K562 (cell line): Measurements from ENCODE around the gene TBC1D10A. TPM values are rescaled to one million over a fixed set of nuclear protein-coding genes. Genes with fewer than 3 reads are reported as not detected.
A peak's percentile ranks its signal among the peaks of the same experiment; 100 is the strongest.

ENCODE experiments used
- CLOCK ChIP-seq: fragments of 250-450 bp; sonication (Bioruptor Pico); IDR thresholded peaks from 2 replicates; pipeline ENCODE4 v1.4.0; 2020; ENCODE audit warnings: mild to moderate bottlenecking, moderate library complexity, borderline replicate concordance
- ELF1 ChIP-seq: fragments of 200-800 bp; sonication (Bioruptor generic); IDR thresholded peaks from 2 replicates; pipeline ENCODE4 v1.6.1; 2016; ENCODE audit warnings: missing genetic modification characterization, missing compliant biosample characterization
- HNRNPLL ChIP-seq: fragments of 200-400 bp; formaldehyde crosslinking; IDR thresholded peaks from 2 replicates; pipeline ENCODE4 v1.6.1; 2017; ENCODE audit warnings: low read length, low read depth, mild to moderate bottlenecking; ENCODE audit not compliant: poor library complexity, severe bottlenecking
- IFI16 ChIP-seq: fragments of 250-450 bp; sonication (Bioruptor Pico); IDR thresholded peaks from 2 replicates; pipeline ENCODE4 v2.1.2; 2022; ENCODE audit warnings: mild to moderate bottlenecking, inconsistent platforms
- KDM1A ChIP-seq, 2 experiments: fragments of 450-650 bp; IDR thresholded peaks; 2 replicates each; pipeline ENCODE4 v1.6.1; 2016; ENCODE audit warnings: mild to moderate bottlenecking in 2 of 2
- PHB ChIP-seq: fragments of 250-450 bp; sonication (Bioruptor Pico); IDR thresholded peaks from 2 replicates; pipeline ENCODE4 v1.5.0; 2021
- RBM25 ChIP-seq: fragments of 200-400 bp; formaldehyde crosslinking; IDR thresholded peaks from 2 replicates; pipeline ENCODE4 v1.6.1; 2018; ENCODE audit warnings: low read length, low read depth, moderate library complexity; ENCODE audit not compliant: severe bottlenecking
- SIX5 ChIP-seq, 2 experiments: IDR thresholded peaks; 2 replicates each; pipeline ENCODE4 v1.6.1; 2011; ENCODE audit warnings: low read length in 2 of 2, borderline replicate concordance in 1 of 2, low read depth in 1 of 2, mild to moderate bottlenecking in 1 of 2, moderate library complexity in 1 of 2; ENCODE audit not compliant: insufficient read depth in 1 of 2
- SMARCE1 ChIP-seq: fragments of 450-650 bp; IDR thresholded peaks from 2 replicates; pipeline ENCODE4 v1.7.1; 2016; ENCODE audit warnings: mild to moderate bottlenecking
- SRSF1 ChIP-seq: fragments of 200-400 bp; formaldehyde crosslinking; IDR thresholded peaks from 2 replicates; pipeline ENCODE4 v1.6.1; 2017; ENCODE audit warnings: mild to moderate bottlenecking, low read depth, low read length, moderate library complexity
- SUPT5H ChIP-seq: fragments of 450-650 bp; IDR thresholded peaks from 2 replicates; pipeline ENCODE4 v1.6.1; 2016
- TAF15 ChIP-seq: fragments of 200-400 bp; formaldehyde crosslinking; IDR thresholded peaks from 2 replicates; pipeline ENCODE4 v1.6.1; 2017; ENCODE audit warnings: mild to moderate bottlenecking, low read depth, low read length, moderate library complexity
- TCF15 ChIP-seq: fragments of 250-450 bp; sonication (Bioruptor Pico); IDR thresholded peaks from 2 replicates; pipeline ENCODE4 v1.8.0; 2022; ENCODE audit warnings: moderate library complexity, mild to moderate bottlenecking, inconsistent platforms
- TCF7 ChIP-seq: sonication (generic); IDR thresholded peaks from 2 replicates; pipeline ENCODE4 v1.6.1; 2016; ENCODE audit warnings: antibody characterized with exemption, borderline replicate concordance
- ZBED1 ChIP-seq: IDR thresholded peaks from 2 replicates; pipeline ENCODE4 v1.6.1; 2014
- ZBTB7A ChIP-seq: IDR thresholded peaks from 2 replicates; pipeline ENCODE4 v1.6.1; 2011; ENCODE audit warnings: low read depth, mild to moderate bottlenecking, low read length, moderate library complexity, borderline replicate concordance; ENCODE audit not compliant: control insufficient read depth
- ZFP36 ChIP-seq: fragments of 150-350 bp; IDR thresholded peaks from 2 replicates; pipeline ENCODE4 v1.6.1; 2018; ENCODE audit warnings: low read length, low read depth; ENCODE audit not compliant: partially characterized antibody
- ZFX ChIP-seq: sonication (generic); formaldehyde crosslinking; IDR thresholded peaks from 2 replicates; pipeline ENCODE4 v1.8.0; 2022; ENCODE audit warnings: mild to moderate bottlenecking, missing genetic modification reagents, moderate library complexity
- ZNF253 ChIP-seq: fragments of 250-450 bp; sonication (Bioruptor Pico); conservative IDR thresholded peaks from 2 replicates; pipeline ENCODE4 v1.6.1; 2021; ENCODE audit warnings: mild to moderate bottlenecking
- ZNF316 ChIP-seq: fragments of 450-650 bp; IDR thresholded peaks from 2 replicates; pipeline ENCODE4 v1.6.1; 2016
- ZNF431 ChIP-seq: sonication (generic); formaldehyde crosslinking; IDR thresholded peaks from 2 replicates; pipeline ENCODE4 v1.8.0; 2022; ENCODE audit warnings: mild to moderate bottlenecking, missing genetic modification reagents
- ZNF561 ChIP-seq: fragments of 450-650 bp; formaldehyde crosslinking; conservative IDR thresholded peaks from 2 replicates; pipeline ENCODE4 v1.4.0; 2020; ENCODE audit warnings: mild to moderate bottlenecking, moderate library complexity
- ZNF57 ChIP-seq: fragments of 450-650 bp; formaldehyde crosslinking; IDR thresholded peaks from 2 replicates; pipeline ENCODE4 v1.4.0; 2020; ENCODE audit warnings: mild to moderate bottlenecking, moderate library complexity
- ZNF589 ChIP-seq: fragments of 200-800 bp; sonication (Bioruptor generic); IDR thresholded peaks from 2 replicates; pipeline ENCODE4 v1.6.1; 2016; ENCODE audit warnings: low read depth, missing genetic modification characterization, missing compliant biosample characterization
- polyA plus RNA-seq, 8 experiments: library from polyadenylated mRNA; depleted of rRNA in 4 of 8; stranded (reverse) in 5 of 8; unstranded in 3 of 8; fragments of >200 nt; fragmentation: Nextera tagmentation in 2 of 8; fragmentation: Illumina TruSeq in 1 of 8; extraction: Ambion mirVana in 2 of 8; extraction: Trizol in 1 of 8; gene quantifications; 2 replicates each; pipeline versions ENCODE4 v1.2.1 to v1.2.3, GENCODE V29; 2011 to 2014; ENCODE audit warnings: inconsistent platforms in 1 of 8, missing spikeins in 1 of 8
- total RNA-seq, 7 experiments: library from RNA; depleted of rRNA in 6 of 7; stranded (reverse); fragments of >200 nt in 6 of 7; fragmentation: Illumina TruSeq in 2 of 7; extraction: Trizol in 2 of 7; gene quantifications; 2 replicates each; pipeline versions ENCODE4 v1.2.1 to v1.2.3, GENCODE V29; 2011 to 2021; ENCODE audit warnings: low replicate concordance in 1 of 7
- TF ChIP-seq, protein P1 (sequence below): fragments of 450-650 bp; IDR thresholded peaks from 2 replicates; pipeline ENCODE4 v1.6.1; 2016; ENCODE audit warnings: missing biosample characterization, missing genetic modification characterization

Gene TBC1D10A
- total and polyA plus RNA-seq, 9 of the 15 experiments (the other 6 are each of a cell fraction or from before 2014, with no cell fraction given), result 0.13 to 10.4 (median 4.6) TPM

DNA sequence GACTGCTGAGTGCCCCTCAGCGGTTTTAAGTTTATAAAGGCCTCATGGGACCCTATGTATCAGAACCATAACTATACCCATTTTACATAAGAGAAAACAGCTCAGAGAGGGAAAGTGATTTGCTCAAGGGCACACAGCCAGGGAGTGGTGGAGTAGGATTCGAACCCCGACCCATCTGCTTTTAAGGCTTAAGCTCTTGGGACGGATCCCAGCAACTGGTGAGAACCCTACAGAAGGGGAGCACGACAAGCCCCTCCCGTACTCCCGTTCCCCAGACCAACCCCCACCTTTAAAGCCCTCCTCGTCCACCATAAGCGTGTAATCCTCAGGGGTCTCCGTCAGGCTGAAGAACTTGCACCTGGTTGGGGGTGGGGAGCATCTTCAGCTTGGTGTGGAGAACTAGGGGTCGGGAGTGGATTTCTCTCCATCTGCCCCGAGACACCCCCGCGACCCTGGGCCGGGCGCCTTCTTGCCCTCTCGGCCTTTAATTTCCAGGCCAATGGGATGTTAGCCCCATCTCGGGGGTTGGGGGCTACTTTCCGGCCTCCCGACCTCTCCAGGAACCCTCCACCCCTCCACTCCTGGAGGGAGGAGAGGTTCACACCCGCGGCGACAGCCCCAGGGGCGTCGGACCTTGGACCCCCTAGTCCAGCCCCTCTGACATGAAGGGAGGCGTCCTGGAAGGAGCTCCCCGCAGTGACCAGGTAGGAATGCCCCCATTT is 38.2 kb downstream of the TBC1D10A start (continued):
- TF ChIP-seq TAF15, result no peak
- no peak for TF ChIP-seq ZNF253
- no peak for TF ChIP-seq ZNF431
- TF ChIP-seq ZBED1, result no peak
- no peak for TF ChIP-seq ELF1
- TF ChIP-seq ZBTB7A, result 0 out of 2 replicates have a peak, but pooled peaks have one; percentile 19
- TF ChIP-seq ZNF589 (CRISPR knock-in tag), result no peak
- TF ChIP-seq RBM25, result peak; percentile 93
- TF ChIP-seq SIX5 (IDR thresholded peaks at IDR 0.05; ENCODE audit: borderline replicate concordance in 1 of 2, insufficient read depth in 1 of 2, low read depth in 1 of 2, low read length in 2 of 2), result no peak
- no peak for TF ChIP-seq SMARCE1
- peak; percentile 35 to 64; a peak in 3 of 4 replicates for TF ChIP-seq KDM1A (IDR thresholded peaks at IDR 0.05)
- no peak for TF ChIP-seq TCF15 (CRISPR knock-in tag)
- TF ChIP-seq, protein P1, sequence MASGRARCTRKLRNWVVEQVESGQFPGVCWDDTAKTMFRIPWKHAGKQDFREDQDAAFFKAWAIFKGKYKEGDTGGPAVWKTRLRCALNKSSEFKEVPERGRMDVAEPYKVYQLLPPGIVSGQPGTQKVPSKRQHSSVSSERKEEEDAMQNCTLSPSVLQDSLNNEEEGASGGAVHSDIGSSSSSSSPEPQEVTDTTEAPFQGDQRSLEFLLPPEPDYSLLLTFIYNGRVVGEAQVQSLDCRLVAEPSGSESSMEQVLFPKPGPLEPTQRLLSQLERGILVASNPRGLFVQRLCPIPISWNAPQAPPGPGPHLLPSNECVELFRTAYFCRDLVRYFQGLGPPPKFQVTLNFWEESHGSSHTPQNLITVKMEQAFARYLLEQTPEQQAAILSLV, result no peak
- no peak for TF ChIP-seq ZNF316
- TF ChIP-seq TCF7, result no peak
- no peak for TF ChIP-seq ZNF561 (CRISPR knock-in tag)
- TF ChIP-seq HNRNPLL, result no peak
- peak; percentile 77 for TF ChIP-seq ZFP36
- no peak for TF ChIP-seq SUPT5H
- no peak for TF ChIP-seq CLOCK (CRISPR knock-in tag)
- TF ChIP-seq PHB, result no peak
- TF ChIP-seq ZFX, result peak; percentile 47; the same call in 1 of the 2 replicates
- TF ChIP-seq SRSF1, result no peak
- no peak for TF ChIP-seq IFI16 (CRISPR knock-in tag)
- TF ChIP-seq ZNF57 (CRISPR knock-in tag), result no peak
